ENCODE data around the gene ROM1.

- TF ChIP-seq CTCF (IDR thresholded peaks at IDR 0.05) (no peak), POLR2AphosphoS5 (IDR thresholded peaks at IDR 0.05) (no peak)
These were observed 10.0 kb upstream of the ROM1 start for GRCh38 chr11:62603072-62603408.
